DMS114 treated with DMSO at 0.1 percent for 48 hours (cell line): ENCODE results near the gene GRIK4.
"Not testable (repeated sequence)": the region's sequence is repeated elsewhere in the genome, so short reads cannot be mapped to it uniquely, and the experiment has no call there.

Experiments
- DNase-seq: peaks from one replicate; lab custom pipeline; 2025; ENCODE audit not compliant: unreplicated experiment; lab: John Stamatoyannopoulos, UW

GRIK4 gene

GRCh38 chr11:120511116-120511819 is at the start of gene GRIK4:
GRIK4 (plus strand) TSS chr11:120511748; CDS start chr11:120660319, 148,571 bp downstream.
- DNase-seq, result peak; percentile 41

- no peak for DNase-seq
Measured at GRCh38 chr11:120462825-120463224, 48.7 kb upstream of the GRIK4 start.

- DNase-seq, result no peak
Measured at GRCh38 chr11:120465921-120466534, 45.5 kb upstream of the GRIK4 start.

- no peak for DNase-seq
Measured at GRCh38 chr11:120467627-120468026, 43.9 kb upstream of the GRIK4 start.

- no peak for DNase-seq
Measured at GRCh38 chr11:120471131-120471530, 40.4 kb upstream of the GRIK4 start.

GRCh38 chr11:120471994-120472393 is 39.6 kb upstream of the GRIK4 start:
- no peak for DNase-seq

GRCh38 chr11:120473503-120473902 is 38.0 kb upstream of the GRIK4 start:
- no peak for DNase-seq

GRCh38 chr11:120482149-120482548 is 29.4 kb upstream of the GRIK4 start:
- no peak for DNase-seq

GRCh38 chr11:120484722-120485121 is 26.8 kb upstream of the GRIK4 start:
- DNase-seq, result no peak

- DNase-seq, result no peak
Measured at GRCh38 chr11:120486138-120486537, 25.4 kb upstream of the GRIK4 start.

- DNase-seq, result no peak
Measured at GRCh38 chr11:120489799-120490198, 21.7 kb upstream of the GRIK4 start.

- no peak for DNase-seq
Measured at GRCh38 chr11:120492486-120492885, 19.1 kb upstream of the GRIK4 start.

- DNase-seq, result no peak
Measured at GRCh38 chr11:120494595-120494994, 17.0 kb upstream of the GRIK4 start.

GRCh38 chr11:120499088-120499487 is 12.5 kb upstream of the GRIK4 start:
- DNase-seq, result no peak

- DNase-seq, result no peak
Measured at GRCh38 chr11:120499859-120500258, 11.7 kb upstream of the GRIK4 start.

GRCh38 chr11:120500414-120501071 is 11.0 kb upstream of the GRIK4 start:
- DNase-seq, result no peak

- no peak for DNase-seq
Measured at GRCh38 chr11:120501440-120501839, 10.1 kb upstream of the GRIK4 start.

- no peak for DNase-seq
Measured at GRCh38 chr11:120501976-120502755, 9.4 kb upstream of the GRIK4 start.

- DNase-seq, result not testable (repeated sequence)
Measured at GRCh38 chr11:120503529-120503928, 8.0 kb upstream of the GRIK4 start.

- DNase-seq, result no peak
Measured at GRCh38 chr11:120505801-120506425, 5.6 kb upstream of the GRIK4 start.
